Sigmoid colon (tissue), 7 donors: Measurements from ENCODE around the gene LGALS8. TPM values are rescaled to one million over a fixed set of nuclear protein-coding genes. Genes with fewer than 3 reads are reported as not detected.

Experiments
- DNase-seq: peaks from one replicate; pipeline ENCODE4 v3.0.0-alpha.2; 2019
- H3K27ac ChIP-seq, 4 donors: fragments of 200-600 bp; sonication (generic); one replicate each; pipeline ENCODE4 v1.5.1; 2016 to 2019; ENCODE audit warnings: mild to moderate bottlenecking in 1 of 4
- H3K27me3 ChIP-seq, 3 donors: fragments of 200-600 bp; sonication (generic); one replicate each; pipeline ENCODE4 v1.5.1; 2019; ENCODE audit warnings: mild to moderate bottlenecking in 1 of 3
- H3K36me3 ChIP-seq, 4 donors: fragments of 200-600 bp; sonication (generic); one replicate each; pipeline ENCODE4 v1.5.1; 2016 to 2019
- H3K4me1 ChIP-seq, 4 donors: fragments of 200-600 bp; sonication (generic); one replicate each; pipeline ENCODE4 v1.5.1; 2017 to 2019
- H3K4me3 ChIP-seq, 4 donors: fragments of 200-600 bp; sonication (generic); one replicate each; pipeline ENCODE4 v1.5.1; 2017 to 2019; ENCODE audit warnings: mild to moderate bottlenecking in 2 of 4, moderate library complexity in 1 of 4
- H3K9me3 ChIP-seq, 4 donors: fragments of 200-600 bp in 3 of 4; sonication (generic) in 3 of 4; one replicate each; pipeline versions ENCODE4 v1.5.1 to v1.6.1; 2013 to 2019
- CTCF ChIP-seq, 4 experiments: fragments of 450-650 bp in 3 of 4; fragments of 200-600 bp in 1 of 4; IDR thresholded peaks; one replicate each; pipeline ENCODE4 v1.5.1; 2016 to 2019; ENCODE audit warnings: antibody characterized with exemption in 4 of 4, mild to moderate bottlenecking in 3 of 4, moderate library complexity in 2 of 4
- EP300 ChIP-seq, 4 donors: sonication (generic); formaldehyde crosslinking; IDR thresholded peaks; one replicate each; pipeline ENCODE4 v1.6.1; 2017; ENCODE audit warnings: antibody characterized with exemption in 4 of 4
- POLR2A ChIP-seq, 2 donors: fragments of 450-650 bp; IDR thresholded peaks; one replicate each; pipeline ENCODE4 v1.6.1; 2016; ENCODE audit warnings: antibody characterized with exemption in 2 of 2, mild to moderate bottlenecking in 2 of 2, moderate library complexity in 2 of 2
- POLR2AphosphoS5 ChIP-seq, 4 donors: sonication (generic); formaldehyde crosslinking; IDR thresholded peaks; one replicate each; pipeline ENCODE4 v1.6.1; 2017; ENCODE audit warnings: antibody characterized with exemption in 4 of 4
- WGBS, 2 donors: extraction: QIAGEN DNeasy Blood & Tissue Kit; methylation state at CpG; one replicate each; pipeline ENCODE4 v1.1.7; 2013; 5-methylcytosine and 5-hydroxymethylcytosine counted together
- intact Hi-C: fragments of 100-400 bp; cut with DNase I; formaldehyde crosslinking; loops from one replicate; pipeline ENCODE4 v1.15.1; 2023
- polyA plus RNA-seq, 3 donors: library from polyadenylated mRNA; stranded (reverse); fragments of 200-250 nt; gene quantifications; one replicate each; pipeline ENCODE4 v1.2.3, GENCODE V29; 2013
- total RNA-seq, 4 donors: library from RNA; depleted of rRNA; stranded (reverse); fragments of >200 nt; gene quantifications; one replicate each; pipeline ENCODE4 v1.1.0, GENCODE V29; 2016
- donor health status: healthy with polysubstance abuse.
- donor health status: Bipolar disorder and iron deficiency.
- donor health status: healthy.

LGALS8 gene
- total and polyA plus RNA-seq, 7 donors = 11.4 to 86.4 (median 40.3) TPM

- H3K27ac ChIP-seq = no peak overlapping the region
- TF ChIP-seq POLR2AphosphoS5 (IDR thresholded peaks at IDR 0.05) (no peak), POLR2A (IDR thresholded peaks at IDR 0.05) (no peak), CTCF (IDR thresholded peaks at IDR 0.05) (no peak), EP300 (IDR thresholded peaks at IDR 0.05) (no peak)
- H3K4me1 ChIP-seq = no peaks in the 10 kb centered on the region
- DNase-seq = no peak
- H3K36me3 ChIP-seq = peaks cover 38 to 100% (median 59%) of the 10 kb centered on the region in 4 donors
- no peaks in the 10 kb centered on the region for H3K9me3 ChIP-seq
- WGBS, 2 donors = 86 to 95% methylated on average over 7 of the region's 7 CpGs
- no peaks in the 10 kb centered on the region for H3K27me3 ChIP-seq
- H3K4me3 ChIP-seq = no peak overlapping the region
- intact Hi-C loops = no loop called here
Measured at GRCh38 chr1:236556606-236557005, 32.8 kb downstream of the LGALS8 start.

- 94 to 95% methylated on average over 9 of the region's 9 CpGs for WGBS, 2 donors
- Histone ChIP-seq H3K4me1 (no peaks in the 10 kb centered on the region), H3K9me3 (no peaks in the 10 kb centered on the region), H3K27ac (no peak overlapping the region), H3K27me3 (no peaks in the 10 kb centered on the region), H3K36me3 (peaks cover 26 to 96% (median 53%) of the 10 kb centered on the region in 4 donors), H3K4me3 (no peak overlapping the region)
- intact Hi-C loops = no loop called here
- TF ChIP-seq EP300 (IDR thresholded peaks at IDR 0.05) = no peak
- TF ChIP-seq CTCF (IDR thresholded peaks at IDR 0.05) = no peak
- no peak for TF ChIP-seq POLR2A (IDR thresholded peaks at IDR 0.05)
- no peak for TF ChIP-seq POLR2AphosphoS5 (IDR thresholded peaks at IDR 0.05)
- DNase-seq = no peak
Measured at GRCh38 chr1:236558081-236558480, 34.3 kb downstream of the LGALS8 start.

GRCh38 chr1:236558846-236559245, 35.1 kb downstream of the LGALS8 start:
- no peaks in the 10 kb centered on the region for H3K27me3 ChIP-seq
- 98 to 99% methylated on average over 3 of the region's 3 CpGs for WGBS, 2 donors
- H3K4me1 ChIP-seq = no peaks in the 10 kb centered on the region
- no peaks in the 10 kb centered on the region for H3K9me3 ChIP-seq
- peaks cover 26 to 95% (median 53%) of the 10 kb centered on the region in 4 donors for H3K36me3 ChIP-seq
- intact Hi-C loops = no loop called here
- no peak overlapping the region for H3K27ac ChIP-seq
- no peak overlapping the region for H3K4me3 ChIP-seq
- no peak for DNase-seq
- no peak for TF ChIP-seq POLR2AphosphoS5 (IDR thresholded peaks at IDR 0.05)
- TF ChIP-seq POLR2A (IDR thresholded peaks at IDR 0.05) = no peak

GRCh38 chr1:236560213-236560771, 36.5 kb downstream of the LGALS8 start:
- DNase-seq = no peak
- Histone ChIP-seq H3K4me1 (no peaks in the 10 kb centered on the region), H3K4me3 (no peak overlapping the region), H3K9me3 (no peaks in the 10 kb centered on the region), H3K27ac (no peak overlapping the region), H3K27me3 (no peaks in the 10 kb centered on the region), H3K36me3 (peaks cover 33 to 95% (median 56%) of the 10 kb centered on the region in 4 donors)
- TF ChIP-seq POLR2AphosphoS5 (IDR thresholded peaks at IDR 0.05) (no peak), POLR2A (IDR thresholded peaks at IDR 0.05) (no peak), EP300 (IDR thresholded peaks at IDR 0.05) (no peak), CTCF (IDR thresholded peaks at IDR 0.05) (no peak)
- 95 to 96% methylated on average over 7 of the region's 7 CpGs for WGBS, 2 donors
- intact Hi-C loops = no loop called here

- intact Hi-C loops = no loop called here
- TF ChIP-seq CTCF (IDR thresholded peaks at IDR 0.05) (no peak), POLR2A (IDR thresholded peaks at IDR 0.05) (no peak), EP300 (IDR thresholded peaks at IDR 0.05) (no peak), POLR2AphosphoS5 (IDR thresholded peaks at IDR 0.05) (no peak)
- DNase-seq = no peak
- H3K27ac ChIP-seq = no peak overlapping the region
- no peaks in the 10 kb centered on the region for H3K4me1 ChIP-seq
- no peak overlapping the region for H3K4me3 ChIP-seq
- 89% methylated on average over 2 of the region's 2 CpGs for WGBS, 2 donors
- H3K27me3 ChIP-seq = no peaks in the 10 kb centered on the region
- no peaks in the 10 kb centered on the region for H3K9me3 ChIP-seq
- peaks cover 36 to 95% (median 52%) of the 10 kb centered on the region in 4 donors for H3K36me3 ChIP-seq
Measured at GRCh38 chr1:236561976-236562375, 38.2 kb downstream of the LGALS8 start.
